ENCODE measurements around the gene CHL1.

DNA sequence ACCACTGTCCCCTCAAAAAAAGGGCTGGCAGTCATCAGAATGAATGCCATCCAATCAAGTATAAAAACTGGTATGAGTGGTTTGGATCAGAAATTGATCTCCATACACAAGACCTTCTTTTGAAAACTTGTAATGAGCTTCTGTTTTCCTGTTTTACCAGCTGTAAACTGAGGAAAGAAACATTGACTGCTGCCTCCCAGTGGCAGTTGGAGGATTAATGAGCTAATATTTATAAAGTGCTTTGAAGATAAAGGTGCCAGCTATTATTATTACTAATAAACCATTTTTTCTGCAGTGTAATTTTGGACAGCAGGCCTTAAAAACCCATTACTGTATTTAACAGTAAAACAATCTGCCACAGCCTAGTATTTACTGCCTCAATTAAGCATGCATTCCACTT is 11.4 kb downstream of the CHL1 start:
- TF ChIP-seq POLR2A (IDR thresholded peaks at IDR 0.05; ENCODE audit: low read depth, low read length) (no peak), SPI1 (IDR thresholded peaks at IDR 0.05; ENCODE audit: low read depth, low read length) (no peak), POLR2AphosphoS5 (IDR thresholded peaks at IDR 0.05; ENCODE audit: low read depth, low read length) (no peak), TAF1 (IDR thresholded peaks at IDR 0.05; ENCODE audit: low read depth, low read length) (no peak), PAX5 (IDR thresholded peaks at IDR 0.05; ENCODE audit: insufficient read depth, low read length, severe bottlenecking) (no peak)

All from GM12891 (cell line).